Mammary epithelial cell (primary cell): Measurements from ENCODE around the gene ADGRF1.

Experiments
- EZH2 ChIP-seq: IDR thresholded peaks from 2 replicates; pipeline ENCODE4 v1.6.1; 2012; ENCODE audit warnings: low read length, inconsistent platforms, borderline replicate concordance
- TF ChIP-seq, protein P1 (sequence below), 2 donors: IDR thresholded peaks in 1 of 2; conservative IDR thresholded peaks in 1 of 2; 2 replicates each; pipeline ENCODE4 v1.5.1; 2011 to 2012; ENCODE audit warnings: inconsistent platforms in 2 of 2, low read length in 2 of 2, mild to moderate bottlenecking in 2 of 2, control low read depth in 1 of 2, low read depth in 1 of 2; ENCODE audit not compliant: insufficient read depth in 1 of 2; ENCODE audit errors: extremely low read depth in 1 of 2

DNA sequence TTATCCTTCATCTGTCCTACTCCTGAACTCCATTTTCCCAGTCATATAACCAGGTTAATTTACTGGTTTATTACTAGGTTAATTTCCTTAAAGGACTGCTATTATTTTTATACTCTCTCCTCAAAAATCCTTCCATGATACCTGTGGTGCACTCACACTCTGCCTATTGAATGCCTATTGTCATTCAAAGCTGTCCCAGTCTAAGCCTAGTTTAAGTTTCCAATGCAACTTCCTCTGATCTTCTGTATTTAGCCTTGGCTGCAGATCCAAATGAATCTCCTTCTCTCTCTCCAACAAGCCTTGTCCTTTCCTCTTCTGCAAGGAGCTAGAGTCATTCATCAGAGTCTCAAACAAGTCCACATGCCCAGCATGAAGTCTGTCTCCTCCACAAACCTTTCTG is 79.1 kb downstream of the ADGRF1 start:
- TF ChIP-seq, protein P1, sequence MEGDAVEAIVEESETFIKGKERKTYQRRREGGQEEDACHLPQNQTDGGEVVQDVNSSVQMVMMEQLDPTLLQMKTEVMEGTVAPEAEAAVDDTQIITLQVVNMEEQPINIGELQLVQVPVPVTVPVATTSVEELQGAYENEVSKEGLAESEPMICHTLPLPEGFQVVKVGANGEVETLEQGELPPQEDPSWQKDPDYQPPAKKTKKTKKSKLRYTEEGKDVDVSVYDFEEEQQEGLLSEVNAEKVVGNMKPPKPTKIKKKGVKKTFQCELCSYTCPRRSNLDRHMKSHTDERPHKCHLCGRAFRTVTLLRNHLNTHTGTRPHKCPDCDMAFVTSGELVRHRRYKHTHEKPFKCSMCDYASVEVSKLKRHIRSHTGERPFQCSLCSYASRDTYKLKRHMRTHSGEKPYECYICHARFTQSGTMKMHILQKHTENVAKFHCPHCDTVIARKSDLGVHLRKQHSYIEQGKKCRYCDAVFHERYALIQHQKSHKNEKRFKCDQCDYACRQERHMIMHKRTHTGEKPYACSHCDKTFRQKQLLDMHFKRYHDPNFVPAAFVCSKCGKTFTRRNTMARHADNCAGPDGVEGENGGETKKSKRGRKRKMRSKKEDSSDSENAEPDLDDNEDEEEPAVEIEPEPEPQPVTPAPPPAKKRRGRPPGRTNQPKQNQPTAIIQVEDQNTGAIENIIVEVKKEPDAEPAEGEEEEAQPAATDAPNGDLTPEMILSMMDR (conservative IDR thresholded peaks at IDR 0.05 in 1 of 2, IDR thresholded peaks at IDR 0.05 in 1 of 2; ENCODE audit: extremely low read depth in 1 of 2, insufficient read depth in 1 of 2, low read depth in 1 of 2, low read length in 2 of 2) = no peak
- TF ChIP-seq EZH2 = no peak
